ENCODE data around the gene ROPN1B.
"Not testable (repeated sequence)": the region's sequence is repeated elsewhere in the genome, so short reads cannot be mapped to it uniquely, and the experiment has no call there.

The ROPN1B gene

DNA sequence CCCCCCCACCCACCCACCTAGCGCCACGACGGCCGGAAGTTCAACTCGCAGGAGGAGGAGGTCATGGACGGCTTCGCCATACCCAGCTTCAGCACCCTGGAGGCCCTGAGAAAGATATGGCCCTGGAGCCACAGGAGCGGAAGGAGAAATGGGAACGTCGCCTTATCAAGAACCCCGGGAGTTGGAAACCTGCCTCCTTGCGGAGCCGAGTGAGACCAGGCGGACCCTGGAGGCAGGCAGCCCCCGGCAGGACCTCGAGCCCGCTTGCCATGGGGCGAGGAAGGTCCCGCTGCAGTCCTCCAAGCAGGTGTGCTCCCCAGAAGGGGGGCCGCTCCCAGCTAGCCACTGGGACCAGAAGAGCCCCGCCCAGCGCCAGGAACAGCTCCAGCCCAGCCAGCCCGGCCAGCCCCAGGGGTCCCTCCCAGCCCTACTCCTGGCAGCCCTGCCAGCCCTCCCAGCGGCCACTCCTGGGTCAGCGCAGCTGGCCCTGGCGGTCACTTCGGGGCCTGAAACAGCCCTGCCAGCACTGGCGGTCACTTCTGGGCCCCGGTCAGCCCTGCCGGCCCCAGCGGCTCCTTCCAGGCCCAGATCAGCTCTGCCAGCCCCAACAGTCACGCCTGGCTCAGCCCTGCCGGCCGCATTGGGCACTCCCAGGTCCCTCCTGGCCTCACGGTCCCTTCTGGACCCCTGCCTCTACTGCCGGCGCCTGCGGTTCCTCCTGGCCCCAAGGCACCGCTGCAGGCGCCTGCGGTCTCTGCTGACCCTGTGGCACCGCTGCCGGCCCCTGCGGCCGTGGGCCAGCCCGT, 10.3 kb upstream of the ROPN1B start:
- DNase-seq (ENCODE audit: low spot score), result no peak

DNA sequence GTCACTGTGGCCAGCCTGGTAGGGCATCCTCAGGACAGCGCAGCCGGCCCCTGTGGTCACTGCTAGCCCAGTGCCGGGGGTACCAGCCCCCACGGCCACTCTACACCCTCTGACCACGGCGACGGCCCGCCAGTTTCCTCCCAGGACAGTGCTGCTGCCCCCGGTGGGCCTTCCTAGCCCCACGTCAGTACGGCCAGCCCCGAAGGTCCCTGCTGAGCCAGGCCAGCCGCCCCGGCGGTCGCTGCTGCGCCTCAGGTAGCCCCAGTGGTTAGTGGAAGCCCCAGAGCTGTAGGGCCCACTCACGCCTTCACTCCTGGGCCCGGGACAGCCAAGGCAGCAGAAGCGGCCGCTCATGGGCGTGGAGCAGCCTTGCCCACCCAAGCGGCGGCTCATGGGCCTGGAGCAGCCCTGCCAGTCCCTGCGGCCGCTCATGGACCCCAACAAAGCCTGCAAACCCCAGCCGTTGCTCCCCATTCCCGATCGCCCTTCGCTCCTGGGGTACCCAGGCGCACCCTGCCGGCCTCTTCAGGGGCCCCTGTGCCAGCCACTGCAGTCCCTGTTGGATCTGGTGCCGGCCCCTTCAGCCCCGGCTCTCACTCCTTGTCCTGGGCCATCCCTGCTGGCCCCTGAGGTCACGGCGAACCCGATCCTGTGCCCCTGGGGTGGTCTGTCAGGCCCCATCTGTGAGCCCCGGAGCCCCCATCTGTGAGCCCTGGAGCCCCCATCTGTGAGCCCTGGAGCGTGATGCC, 9.5 kb upstream of the ROPN1B start:
- DNase-seq (ENCODE audit: low spot score), result no peak

DNA sequence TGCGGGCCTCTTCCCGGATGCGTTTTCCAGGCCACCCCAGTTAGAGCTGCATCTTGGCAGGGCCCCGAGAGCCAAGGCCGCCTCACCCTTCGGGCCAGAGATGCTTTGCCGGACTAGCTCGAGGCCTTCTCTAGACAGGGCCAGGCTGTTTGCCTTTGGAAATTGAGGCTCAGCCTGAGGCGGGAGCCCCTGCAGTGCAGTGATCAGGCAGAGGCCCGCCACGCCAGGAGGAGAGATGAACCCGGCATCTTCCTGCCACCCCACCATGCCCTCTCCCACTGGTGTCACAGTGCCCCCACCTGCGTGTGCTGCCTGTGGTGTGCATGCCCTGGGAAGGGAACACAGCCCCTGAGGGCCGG, 8.9 kb upstream of the ROPN1B start:
- DNase-seq (ENCODE audit: low spot score), result no peak

DNA sequence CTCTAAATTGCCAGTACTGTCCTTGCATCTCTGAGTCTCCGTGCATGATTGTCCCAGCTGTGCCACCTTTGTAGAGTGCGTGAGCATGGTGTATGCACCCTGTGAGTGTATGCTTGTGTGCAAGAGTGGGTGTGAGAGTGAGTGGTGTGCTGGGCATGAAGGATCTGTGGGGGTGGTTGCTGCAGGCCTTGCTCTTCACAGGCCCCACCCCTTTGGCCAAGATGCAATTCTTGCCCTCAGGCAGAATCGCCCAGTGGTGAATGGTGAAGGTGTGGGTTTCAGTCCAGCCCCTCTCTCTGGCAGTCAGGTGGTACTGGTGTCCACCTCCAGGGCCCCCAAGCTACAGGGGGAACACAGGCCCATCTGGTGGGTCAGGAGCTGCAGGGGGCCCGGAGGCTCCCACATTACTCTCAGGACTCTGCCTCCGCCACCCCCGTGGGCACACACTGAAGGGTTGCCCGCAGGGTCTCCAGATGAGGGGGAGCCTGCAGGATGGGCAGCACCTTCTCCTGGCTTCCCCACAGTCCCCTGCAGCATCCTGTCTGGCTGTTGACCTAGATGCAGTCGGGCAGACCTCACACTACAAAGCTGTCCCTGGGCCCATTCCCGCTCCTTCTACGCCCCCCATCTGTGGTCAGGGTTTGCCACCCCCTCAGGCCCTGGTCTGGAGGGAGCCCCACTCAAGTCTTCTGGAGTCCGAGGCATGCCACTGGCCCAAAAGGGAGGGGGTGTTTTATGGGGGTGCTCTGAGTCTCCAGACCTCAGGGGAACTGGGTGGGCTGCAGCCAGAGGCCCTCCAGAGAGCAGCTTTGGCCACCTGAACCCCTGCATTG, 8.3 kb upstream of the ROPN1B start:
- no peak for DNase-seq (ENCODE audit: low spot score)

DNA sequence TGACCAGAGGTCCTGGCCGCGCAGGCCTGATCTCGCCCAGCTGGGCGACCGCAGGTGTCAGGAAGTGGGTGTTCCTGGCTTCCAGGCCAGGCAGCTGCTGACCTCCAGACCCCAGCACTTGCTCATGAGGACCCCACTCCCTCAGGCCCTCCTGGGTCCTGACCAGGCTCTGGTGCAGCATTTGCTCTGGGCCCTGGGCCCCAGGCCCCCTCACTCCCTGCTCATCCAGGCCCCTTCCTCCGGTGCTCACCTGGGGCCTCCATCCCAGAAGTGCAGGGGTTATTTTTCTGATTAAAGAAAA, 7.7 kb upstream of the ROPN1B start:
- no peak for DNase-seq (ENCODE audit: low spot score)

DNA sequence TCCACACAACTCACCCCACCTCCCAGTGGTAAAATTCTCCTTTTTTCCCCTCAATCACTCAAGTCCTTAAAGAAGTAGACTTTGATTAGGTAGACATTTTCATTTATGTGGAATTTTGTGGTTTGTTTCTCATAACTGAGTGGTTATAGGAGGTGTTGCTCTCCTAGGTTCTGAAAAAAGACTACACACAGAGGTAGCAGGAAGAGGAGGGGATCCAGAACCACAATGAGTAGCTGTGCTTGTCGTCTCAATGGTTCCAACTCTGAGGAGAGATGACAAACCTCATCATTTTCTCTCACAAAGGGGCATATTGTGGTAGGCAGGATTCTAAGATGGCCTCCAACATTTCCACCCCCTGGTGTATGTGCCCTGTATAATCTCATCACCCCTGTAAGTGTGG, 5.1 kb upstream of the ROPN1B start:
- DNase-seq (ENCODE audit: low spot score), result not testable (repeated sequence)

DNA sequence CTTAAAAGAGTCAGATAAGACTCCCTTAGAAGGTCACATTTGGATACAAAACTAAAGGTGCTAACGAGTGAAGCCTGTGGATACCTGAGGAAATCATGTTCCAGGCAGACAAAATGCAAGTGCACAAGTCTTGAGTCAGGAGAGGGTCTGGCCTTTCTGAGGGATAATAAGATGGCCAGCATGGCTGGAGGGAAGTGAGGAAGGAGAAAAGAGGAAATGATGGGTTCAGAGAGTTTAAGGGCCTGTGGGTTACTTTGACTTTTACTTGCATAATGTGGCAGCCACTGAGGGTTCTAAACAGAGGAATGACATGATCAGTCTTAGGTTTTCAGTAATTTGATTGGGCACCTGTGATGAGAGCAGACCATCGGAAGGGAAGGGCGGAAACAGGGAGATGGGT, 3.5 kb upstream of the ROPN1B start:
- DNase-seq (ENCODE audit: low spot score), result no peak

DNA sequence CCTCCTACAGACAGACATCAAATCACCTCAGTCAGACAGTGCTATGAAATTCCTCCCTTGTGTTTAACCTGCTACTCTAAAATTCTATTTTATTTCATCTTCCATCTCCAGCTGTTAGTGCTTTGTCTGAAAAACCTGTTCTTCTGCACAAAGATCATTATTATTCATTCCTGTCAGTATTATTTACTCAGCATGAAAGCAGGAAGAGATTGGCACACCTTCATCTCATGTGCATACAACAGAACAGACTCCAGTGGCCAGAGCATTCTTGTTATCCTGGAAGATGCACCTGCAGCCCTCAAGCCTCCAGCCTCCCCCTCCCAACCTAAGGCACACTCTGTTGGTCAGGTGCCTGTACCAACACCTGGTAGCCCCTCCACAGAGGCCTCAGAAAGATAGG, 1.8 kb upstream of the ROPN1B start:
- DNase-seq (ENCODE audit: low spot score), result no peak

DNA sequence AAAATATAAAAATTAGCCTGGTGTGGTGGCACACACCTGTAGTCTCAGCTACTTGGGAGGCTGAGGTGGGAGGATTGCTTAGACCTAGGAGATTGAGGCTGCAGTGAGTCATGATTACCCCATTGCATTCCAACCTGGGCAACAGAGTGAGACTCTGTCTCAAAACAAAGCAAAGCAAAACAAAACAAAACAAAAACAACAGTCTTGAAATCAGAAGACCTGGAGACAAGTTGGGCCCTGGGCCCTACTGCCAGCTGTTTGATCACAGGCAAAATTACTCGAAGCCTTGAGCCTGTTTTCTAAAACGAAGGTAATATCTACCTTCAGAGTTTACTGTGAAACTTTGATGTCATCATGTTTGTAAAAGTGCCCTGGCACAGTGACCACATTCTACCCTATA, 857 bp upstream of the ROPN1B start:
- not testable (repeated sequence) for DNase-seq (ENCODE audit: low spot score)

DNA sequence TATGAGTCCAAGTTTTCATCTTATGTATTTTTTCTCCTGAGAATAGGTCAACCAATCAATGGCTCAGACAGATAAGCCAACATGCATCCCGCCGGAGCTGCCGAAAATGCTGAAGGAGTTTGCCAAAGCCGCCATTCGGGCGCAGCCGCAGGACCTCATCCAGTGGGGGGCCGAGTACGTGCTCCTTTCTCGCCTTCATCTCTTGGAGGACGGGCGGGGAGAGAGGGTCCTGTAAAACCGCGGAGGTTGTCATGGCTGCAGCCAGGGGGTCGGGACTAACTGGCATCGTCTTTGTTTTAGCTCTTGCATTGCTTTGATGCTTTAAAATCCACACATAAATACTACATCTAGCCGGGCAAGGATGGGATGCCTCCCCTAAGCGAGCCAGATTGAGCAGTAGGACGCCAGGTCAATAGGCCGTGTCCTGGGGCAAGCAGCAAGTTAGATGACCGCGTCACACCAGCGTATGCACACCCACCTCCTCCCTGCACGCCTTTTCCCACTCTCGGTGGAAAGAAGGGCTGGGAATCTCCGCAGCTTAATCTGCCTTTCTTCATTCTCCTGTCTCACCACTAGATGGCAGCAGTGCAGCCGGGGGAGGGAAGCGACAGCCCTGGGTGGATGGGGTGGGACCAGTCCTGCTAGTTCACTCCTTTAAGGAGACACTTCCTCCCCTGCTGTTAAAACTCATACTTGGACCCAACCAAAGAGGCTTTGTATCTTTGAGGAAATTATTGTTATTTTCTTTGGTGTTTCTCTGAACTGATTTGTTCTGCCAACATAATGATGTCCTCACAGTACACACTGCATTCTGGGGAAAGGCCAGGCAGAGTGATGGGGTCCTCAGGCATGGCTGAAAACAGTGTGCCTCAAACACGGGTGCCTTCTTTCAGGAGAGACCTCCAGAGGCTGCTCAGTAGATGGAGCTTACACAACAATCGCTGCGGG, 3.3 kb downstream of the ROPN1B start:
- DNase-seq (ENCODE audit: low spot score), result peak; percentile 20

DNA sequence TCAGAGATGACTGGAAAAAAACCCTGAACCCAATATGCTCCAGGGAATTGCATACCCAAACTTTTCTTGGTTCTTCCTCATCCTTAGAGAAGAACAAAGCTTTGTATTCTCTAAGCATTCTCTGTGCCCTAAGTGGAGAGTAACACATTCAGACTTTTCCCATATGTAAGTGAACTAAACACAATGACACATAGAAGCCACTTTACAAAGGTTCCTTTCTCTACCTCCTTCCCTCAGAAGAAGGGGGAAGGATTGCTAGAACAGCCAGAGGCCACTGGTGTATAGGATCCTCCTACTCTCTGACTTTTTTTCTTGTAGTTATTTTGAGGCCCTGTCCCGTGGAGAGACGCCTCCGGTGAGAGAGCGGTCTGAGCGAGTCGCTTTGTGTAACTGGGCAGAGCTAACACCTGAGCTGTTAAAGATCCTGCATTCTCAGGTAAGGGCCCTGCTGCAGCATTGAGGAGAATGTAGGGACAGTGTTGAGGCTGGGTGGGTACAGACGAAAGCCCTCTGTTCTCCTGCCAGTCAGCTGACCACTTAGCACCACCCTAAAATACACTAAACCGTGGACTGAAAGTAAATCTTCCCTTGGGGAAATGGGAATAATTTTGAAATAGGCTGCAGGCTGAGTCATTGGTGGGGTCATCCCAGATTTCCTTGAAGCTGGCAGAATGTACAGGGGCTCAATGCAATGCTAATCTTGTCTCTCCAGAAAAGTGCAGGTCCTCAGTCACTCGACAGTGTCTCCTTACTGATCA, 6.4 kb downstream of the ROPN1B start:
- not testable (repeated sequence) for DNase-seq (ENCODE audit: low spot score)

DNA sequence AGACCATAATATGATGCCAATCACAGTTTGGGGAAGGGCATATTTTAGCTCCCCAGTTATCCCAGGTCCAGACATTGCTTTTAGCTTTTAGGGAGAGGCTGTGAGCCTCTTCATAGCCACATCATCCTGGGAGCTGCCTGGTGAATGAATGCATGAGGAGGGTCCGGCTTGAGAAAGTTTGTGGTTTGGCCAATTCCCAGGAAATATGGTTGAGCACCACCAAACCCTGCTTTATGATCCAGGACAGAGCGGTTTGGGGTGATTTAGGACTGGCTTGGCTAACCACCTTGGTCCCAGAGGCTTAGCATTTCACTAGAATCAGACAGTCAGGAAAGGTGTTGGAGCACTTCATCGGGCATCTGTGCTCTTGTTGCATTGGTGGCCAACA, 7.0 kb downstream of the ROPN1B start:
- not testable (repeated sequence) for DNase-seq (ENCODE audit: low spot score)

DNA sequence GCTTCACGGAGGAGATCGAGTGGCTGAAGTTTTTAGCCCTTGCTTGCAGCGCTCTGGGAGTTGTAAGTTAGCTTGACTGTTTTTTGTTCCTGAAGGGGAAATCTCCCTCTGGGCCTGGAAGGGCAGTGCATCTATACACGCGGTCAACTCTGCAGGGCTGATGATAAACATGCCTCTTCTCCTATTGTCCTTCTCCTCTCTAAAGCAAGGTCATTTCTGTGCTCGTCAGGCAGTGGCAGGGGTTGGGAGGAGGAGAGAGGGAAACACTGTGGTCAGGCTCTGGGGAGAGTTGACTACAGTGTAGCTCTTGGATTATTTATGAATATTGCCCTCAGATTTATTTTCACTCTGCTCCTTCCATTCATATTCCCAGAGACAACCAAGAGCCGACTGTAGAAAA, 8.1 kb downstream of the ROPN1B start:
- DNase-seq (ENCODE audit: low spot score), result not testable (repeated sequence)

DNA sequence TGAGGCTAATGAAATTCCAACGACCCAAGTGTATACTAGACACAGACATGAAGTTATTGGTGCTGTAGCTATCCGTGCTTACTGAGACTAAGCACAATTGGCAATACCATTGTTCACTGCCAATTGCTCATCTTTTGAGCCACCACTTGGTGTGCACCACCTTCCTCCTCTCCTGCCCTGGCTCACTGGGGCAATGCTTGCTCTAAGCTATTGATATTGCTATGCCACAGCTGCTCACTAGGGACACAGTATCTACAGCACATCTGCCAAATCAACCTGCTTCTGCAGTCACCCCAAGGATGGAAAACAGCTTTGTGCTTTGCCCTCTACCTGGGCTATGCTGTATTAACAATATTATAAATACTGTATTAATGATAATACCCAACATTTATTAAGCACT, 16.0 kb downstream of the ROPN1B start:
- not testable (repeated sequence) for DNase-seq (ENCODE audit: low spot score)

DNA sequence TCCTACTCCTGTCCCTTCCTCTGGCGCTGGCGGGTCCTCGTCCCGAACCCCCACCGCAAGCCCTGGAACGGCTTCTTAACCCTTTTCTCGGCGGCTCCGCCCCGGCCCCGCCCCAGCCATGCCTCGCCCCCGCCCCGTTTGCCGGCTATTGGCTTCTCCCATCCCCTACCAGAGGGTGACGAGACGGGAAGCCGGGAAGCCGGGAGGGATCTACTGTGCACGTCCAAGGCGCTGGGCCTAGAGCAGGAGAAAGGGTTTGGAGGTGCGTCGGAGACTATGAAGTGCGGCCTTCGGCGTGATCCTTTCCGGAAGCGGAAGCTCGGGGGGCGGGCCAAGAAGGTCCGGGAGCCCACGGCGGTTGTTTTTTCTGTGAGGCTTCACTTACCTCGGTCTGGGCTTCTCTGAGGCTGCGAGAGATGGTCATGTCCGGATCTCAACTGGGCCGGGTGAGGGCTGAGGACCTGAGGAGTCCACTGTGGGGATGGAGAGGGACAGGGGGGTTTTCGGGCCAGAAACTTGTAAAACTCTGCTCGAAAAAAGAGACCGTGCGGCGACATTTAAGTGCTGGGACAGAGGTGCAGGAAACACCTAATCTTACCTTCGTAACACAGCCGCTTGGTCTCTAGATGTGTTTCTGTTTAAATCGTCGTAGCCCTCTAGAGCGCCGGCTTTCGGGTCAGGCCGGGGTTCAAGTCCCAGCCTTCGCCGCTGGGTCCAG, 21.4 kb downstream of the ROPN1B start:
- no peak for DNase-seq (ENCODE audit: low spot score)

DNA sequence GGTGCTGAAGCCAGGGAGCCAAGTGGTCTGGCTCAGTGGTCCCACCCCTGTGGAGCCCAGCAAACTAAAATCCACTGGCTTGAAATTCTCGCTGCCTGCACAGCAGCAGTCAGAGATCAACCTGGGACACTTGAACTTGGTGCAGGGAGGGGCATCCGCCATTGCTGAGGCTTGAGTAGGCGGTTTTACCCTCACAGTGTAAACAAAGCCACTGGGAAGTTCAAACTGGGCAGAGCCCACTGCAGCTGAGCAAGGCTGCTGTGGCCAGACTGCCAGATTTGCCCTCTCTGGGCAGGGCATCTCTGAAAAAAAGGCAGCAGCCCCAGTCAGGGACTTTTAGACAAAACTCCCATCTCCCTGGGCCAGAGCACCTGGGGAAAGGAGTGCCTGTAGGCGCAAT, 27.8 kb downstream of the ROPN1B start:
- not testable (repeated sequence) for DNase-seq (ENCODE audit: low spot score)

DNA sequence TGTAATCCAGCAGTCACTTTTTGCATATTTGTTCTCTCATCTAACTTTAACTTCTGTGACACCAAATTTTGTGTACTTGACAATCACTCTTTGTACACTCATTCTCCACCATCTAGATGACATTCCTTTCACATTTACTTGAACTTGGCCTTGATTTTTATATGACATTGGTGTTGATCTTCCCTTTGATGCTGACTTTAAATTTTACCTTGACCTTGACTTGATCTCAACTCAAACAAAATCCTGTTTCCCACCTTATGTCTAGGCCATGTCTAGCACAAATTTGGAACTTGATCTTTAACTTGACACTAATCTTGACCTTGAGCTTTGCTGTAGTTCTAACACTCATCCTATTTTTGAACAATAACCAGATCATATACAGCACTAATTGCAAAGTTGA, 33.2 kb downstream of the ROPN1B start:
- DNase-seq (ENCODE audit: low spot score), result no peak

DNA sequence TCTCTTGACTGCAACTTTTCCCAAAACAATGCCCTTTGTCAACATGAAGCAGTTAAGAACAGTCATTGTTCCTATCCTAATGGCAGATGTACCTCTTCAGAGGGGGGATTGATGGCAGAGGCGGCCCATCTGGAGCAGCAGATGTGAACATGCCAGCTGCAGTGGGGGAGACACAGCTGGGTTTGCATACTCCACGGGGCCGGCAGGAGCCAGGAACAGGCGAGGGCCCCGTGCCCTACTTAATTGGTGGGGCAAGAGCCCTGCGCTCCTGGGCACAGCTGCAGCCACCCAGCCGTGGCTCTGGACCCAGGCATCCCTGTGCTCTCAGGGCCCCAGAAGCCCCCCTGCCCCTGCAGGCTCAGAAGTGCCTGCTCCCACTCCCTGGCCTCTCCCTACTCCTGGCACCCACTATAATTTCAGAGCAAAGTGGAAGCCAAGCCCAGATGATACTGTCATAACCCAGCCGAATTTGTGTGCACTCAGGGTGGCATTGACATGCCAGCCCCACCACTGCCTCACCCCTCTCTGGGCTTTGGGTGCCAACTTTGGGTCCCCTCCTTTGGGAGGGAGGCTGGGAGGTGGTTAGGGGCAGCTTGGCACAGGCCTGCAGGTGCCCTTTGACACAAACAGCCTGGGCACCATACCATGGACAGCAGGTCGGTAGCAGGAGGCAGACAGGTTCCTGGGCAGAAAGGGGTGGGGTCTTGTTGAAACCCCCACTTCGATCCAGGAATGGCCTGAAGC, 34.6 kb downstream of the ROPN1B start:
- no peak for DNase-seq (ENCODE audit: low spot score)

DNA sequence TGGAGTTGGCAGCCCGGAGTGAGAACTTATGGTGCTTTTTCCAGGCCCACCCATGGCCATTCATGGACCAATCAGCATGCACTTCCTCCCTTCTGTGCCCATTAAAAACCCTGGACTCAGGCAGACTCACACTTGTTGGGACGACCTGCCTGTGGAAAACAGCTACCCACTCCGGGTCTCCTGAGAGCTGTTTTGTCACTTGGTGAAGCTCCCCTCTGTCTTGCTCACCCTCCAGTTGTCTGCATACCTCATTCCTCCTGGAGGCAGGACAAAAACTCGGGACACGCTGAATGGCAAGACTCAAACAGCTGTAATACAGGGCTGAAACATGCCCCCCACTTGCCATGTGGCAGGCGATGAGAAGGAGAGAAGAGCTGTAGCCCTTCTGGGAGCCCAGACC, 35.2 kb downstream of the ROPN1B start:
- DNase-seq (ENCODE audit: low spot score), result no peak

DNA sequence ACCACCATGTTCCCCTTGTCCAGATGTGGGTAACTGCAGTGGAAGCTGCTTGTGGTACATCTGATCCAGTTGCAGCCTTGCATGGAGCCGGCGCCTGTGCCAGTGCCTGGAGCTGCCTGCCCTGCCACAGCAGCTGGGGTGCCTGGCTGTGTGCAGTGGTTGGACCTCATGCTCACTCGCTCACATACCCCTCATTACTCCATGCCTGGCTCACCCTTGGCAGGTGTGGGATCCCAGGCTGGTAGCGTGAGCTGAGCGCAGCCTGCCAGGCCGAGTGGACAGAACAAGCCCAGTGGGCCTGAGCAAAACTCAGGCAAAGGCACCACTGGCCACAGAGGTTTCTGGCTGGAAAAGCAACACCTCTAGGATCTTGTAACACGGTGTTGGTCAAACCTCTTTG, 35.7 kb downstream of the ROPN1B start:
- no peak for DNase-seq (ENCODE audit: low spot score)
